NCI-H1694 (cell line): ENCODE data around the gene ASCC3.

Experiments used
- DNase-seq: peaks from one replicate; lab custom pipeline; 2025; lab: John Stamatoyannopoulos, UW

Gene ASCC3

GRCh38 chr6:100724696-100725095 lies 156.4 kb downstream of the ASCC3 start:
- DNase-seq = no peak

DNA sequence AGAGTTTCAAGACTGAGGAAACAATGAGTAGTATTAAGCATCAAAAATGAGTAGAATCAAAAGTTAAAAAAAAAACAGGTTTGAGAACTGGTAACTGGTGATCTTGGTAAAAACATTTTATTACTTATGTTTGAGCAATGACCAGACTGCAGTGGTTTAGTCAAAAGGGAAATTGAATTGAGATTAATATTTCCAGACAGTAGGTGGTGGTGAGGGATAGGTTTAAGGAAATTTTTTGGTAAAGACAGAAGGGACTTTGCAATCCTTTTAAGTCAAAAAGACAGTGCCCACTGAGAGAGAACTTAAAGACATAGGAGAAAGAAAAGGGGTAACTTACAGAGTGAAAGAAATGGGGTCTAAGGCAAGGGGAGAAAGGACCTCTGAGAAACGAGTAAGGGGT lies 156.9 kb downstream of the ASCC3 start:
- no peak for DNase-seq

GRCh38 chr6:100721256-100721655 lies 159.9 kb downstream of the ASCC3 start:
- DNase-seq = no peak

DNA sequence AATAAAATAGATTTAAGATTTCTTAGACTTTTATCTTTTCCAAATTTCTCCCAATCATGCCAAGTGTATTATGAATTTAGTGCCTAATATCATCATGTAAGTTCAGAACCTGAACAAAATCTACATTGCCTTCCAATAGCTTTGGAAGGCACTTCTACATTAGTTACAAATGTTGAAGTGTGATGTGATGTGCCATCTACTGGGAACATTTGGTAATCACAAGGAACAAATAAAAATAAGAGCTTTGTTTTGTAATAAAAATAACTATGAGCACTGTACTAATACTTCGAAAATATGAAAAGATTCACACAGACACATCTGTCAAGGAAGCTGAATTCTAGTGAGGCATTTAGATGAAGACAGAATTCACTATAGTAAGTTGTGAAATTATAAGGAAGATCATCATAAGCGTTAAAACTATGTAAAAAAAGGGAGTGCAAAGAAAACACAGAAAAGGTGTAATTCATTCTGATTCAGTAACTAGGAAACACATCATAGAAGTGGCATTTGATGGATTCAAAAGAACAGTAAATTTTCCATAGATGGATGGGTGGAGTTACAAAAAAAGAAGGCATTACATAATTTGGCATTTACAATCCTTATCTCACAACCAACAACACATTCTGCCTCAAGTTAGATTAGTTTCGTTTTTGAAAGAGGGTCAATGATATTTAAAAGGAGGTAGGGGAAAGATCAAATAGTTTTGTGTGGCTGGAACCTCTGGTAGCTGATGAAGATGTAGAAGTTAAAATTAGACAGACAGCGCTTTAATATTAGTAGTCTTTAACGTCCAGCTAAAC lies 161.0 kb downstream of the ASCC3 start:
- peak; percentile 3 for DNase-seq

GRCh38 chr6:100712997-100713396 lies 168.1 kb downstream of the ASCC3 start:
- no peak for DNase-seq

DNA sequence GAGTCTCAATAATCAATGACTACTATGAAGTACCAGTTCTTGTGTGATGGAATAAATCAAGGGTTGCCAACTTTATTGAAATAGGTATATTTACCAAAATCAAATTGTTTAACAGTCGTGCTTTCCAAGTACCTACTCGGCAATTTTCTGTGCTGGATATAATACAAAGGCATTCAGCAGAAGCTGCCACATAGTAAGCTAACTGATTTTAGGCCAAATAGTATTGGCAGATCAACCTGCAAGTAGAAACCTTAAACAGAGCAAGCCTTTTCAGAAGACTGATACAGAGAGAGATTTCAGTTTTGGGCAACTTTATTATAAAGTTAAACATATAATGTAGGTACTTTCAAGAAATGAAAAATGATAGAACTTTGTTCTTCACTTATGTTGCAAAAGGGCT lies 174.6 kb downstream of the ASCC3 start:
- DNase-seq = no peak

DNA sequence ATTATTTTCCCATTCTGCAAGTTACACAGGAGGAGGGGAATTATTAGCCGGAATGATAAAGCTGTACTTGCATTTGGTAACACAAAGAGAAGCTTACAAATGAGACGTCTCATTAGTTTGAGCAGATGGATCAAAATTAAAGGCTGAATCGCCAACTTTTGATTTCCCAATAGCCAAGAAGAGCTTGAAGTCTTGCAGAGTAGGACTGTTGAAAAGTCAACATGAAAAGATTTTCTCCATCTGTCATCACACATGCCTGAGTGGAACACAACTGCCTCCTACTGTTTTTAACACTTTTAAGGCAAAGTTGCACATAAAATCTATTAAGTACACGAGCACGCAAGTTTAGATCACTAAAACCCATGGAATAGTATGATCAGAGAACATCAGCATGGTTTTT lies 176.2 kb downstream of the ASCC3 start:
- DNase-seq = peak; percentile 4

DNA sequence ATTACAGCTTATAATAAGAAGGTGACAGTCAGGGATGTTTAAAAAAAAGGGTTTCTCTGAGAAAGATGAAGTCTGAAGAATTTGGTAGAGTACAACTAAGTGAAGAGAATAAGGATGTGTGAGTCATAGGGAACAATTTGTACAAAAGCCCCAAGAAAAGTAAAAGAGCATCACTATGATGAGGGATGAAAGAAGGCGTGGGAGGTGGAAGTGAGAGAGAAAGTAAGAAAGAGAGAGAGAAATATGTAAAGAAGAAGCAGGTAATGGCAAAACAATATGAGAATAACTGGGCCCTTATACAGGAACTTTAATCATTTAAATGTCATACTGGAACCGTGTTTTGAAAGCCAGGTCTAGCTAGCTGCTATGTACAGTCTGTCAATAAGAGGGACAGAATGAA lies 179.4 kb downstream of the ASCC3 start:
- no peak for DNase-seq

DNA sequence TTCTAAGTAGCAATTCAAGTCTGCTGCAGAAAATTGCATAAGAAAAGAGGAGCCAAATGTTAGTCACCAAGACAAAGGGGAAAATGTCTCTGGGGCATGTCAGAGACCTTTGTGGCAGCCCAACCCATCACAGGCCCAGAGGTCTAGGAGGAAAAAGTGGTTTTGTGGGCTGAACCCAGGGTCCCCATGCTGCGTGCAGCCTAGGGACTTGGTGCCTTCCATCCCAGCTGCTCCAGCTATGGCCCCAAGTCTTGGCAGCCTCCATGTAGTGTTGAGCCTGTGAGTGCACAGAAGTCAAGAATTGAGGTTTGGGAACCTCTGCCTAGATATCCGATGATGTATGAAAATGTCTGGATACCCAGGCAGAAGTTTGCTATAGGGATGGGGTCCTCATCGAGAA lies 181.1 kb downstream of the ASCC3 start:
- no peak for DNase-seq

DNA sequence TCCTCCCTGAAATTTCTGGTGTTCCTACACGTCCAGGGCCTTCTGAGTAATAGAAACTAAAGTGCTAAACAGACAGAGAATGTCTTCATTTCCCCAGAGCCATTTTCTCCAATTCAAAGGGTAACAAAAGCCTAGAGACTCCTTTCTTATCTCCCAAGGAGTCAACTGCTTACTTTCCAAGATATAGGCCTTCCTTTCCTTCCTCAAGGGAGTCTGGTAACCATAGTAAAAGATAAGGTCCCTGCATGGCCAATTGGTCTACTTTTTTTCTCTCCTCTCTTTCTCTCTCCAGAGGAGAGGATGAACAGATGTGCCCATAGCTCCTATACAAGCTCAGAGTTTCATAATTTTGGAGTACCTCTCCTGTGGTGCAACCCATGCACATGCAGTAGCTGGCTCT lies 185.7 kb downstream of the ASCC3 start:
- no peak for DNase-seq

DNA sequence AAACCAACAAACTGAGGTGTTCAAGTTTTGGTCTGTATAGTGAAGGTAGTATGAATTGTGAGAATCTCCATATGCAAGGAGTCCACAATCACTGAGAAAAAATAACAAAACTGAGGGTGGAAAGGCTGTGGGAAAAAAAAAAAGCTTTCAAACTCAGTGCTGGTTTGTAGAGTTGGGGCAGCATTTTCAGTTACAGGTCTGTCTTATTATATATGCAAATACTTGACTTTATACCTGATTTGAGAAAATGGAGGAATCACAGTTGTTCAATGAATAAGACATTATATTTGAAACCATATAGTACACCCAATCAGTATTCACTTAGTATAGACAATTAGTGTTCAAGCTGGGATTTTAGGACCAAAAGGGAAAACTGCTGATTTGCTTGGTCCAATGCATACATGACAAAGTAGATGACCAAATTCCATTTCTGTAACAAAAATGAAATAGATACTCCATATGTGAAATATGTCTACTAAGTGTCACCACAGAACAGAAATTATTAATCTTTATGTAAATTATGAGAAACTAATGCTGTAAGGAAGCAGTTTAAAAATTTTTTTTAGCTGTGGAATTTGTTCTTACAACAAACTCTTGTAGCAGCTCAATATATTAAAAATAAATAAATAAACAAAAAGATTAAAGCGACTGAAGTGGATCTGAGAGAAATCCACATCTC lies 187.7 kb downstream of the ASCC3 start:
- no peak for DNase-seq

GRCh38 chr6:100691972-100692371 lies 189.2 kb downstream of the ASCC3 start:
- no peak for DNase-seq

GRCh38 chr6:100686216-100686615 lies 194.9 kb downstream of the ASCC3 start:
- no peak for DNase-seq

- DNase-seq = no peak
Observed at GRCh38 chr6:100685747-100686146, 195.4 kb downstream of the ASCC3 start.

DNA sequence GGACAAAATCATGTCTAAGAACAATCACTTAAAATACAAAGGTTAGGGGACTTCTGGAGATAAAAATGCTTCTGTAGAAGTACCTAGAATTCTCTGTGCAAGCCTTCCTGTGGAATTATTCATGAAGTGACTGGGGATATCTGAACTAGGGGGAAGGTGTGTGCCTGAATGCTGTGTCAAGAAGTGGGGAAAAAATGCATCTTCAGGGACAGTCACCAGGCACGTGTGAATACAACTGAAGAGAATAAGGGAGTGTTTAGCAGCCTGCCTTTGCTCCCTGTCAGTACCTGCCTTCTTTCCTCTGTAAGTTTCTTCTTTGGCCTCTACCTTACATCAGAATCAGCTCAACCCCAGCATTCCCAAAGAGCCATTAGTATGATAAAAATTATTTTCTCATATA lies 201.0 kb downstream of the ASCC3 start:
- DNase-seq = no peak

GRCh38 chr6:100678027-100678426 lies 203.1 kb downstream of the ASCC3 start:
- no peak for DNase-seq

- no peak for DNase-seq
Observed at GRCh38 chr6:100677240-100677639, 203.9 kb downstream of the ASCC3 start.

GRCh38 chr6:100673641-100674040 lies 207.5 kb downstream of the ASCC3 start:
- DNase-seq = no peak

- DNase-seq = peak; percentile 33
Observed at GRCh38 chr6:100671740-100672139, 209.4 kb downstream of the ASCC3 start.

DNA sequence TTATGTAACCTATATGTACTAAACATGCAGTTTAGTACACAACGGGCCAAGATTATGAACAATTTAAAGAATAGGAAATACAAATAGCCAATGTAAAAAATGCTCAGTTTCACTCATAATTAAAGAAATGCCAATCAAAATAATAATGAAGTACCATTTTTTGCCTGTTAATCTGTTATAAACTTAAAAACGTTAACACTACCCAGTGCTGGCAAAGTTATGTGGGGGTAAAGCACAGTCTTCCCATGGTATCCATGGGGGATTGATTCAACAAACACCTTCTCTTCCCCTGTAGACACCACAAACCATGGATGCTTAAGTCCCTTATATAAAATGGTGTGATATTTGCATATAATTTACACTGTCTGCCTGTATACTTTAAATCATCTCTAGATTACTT lies 211.1 kb downstream of the ASCC3 start:
- DNase-seq = no peak

DNA sequence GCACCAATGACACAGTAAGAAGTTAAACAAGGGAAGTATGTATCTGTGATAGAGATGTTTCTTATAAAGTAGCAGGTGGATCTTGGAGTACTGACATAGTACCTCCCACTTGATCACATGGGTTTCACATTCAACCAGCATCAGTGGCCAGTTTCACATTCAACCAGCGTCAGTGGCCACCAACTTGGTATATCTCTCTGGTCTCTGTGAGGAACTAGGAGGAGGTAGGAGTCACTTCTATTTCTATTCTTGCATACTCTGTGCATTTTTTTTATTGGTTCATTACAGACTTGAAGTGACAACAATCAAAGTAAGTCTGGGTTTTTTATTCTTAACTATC lies 216.1 kb downstream of the ASCC3 start:
- DNase-seq = no peak

DNA sequence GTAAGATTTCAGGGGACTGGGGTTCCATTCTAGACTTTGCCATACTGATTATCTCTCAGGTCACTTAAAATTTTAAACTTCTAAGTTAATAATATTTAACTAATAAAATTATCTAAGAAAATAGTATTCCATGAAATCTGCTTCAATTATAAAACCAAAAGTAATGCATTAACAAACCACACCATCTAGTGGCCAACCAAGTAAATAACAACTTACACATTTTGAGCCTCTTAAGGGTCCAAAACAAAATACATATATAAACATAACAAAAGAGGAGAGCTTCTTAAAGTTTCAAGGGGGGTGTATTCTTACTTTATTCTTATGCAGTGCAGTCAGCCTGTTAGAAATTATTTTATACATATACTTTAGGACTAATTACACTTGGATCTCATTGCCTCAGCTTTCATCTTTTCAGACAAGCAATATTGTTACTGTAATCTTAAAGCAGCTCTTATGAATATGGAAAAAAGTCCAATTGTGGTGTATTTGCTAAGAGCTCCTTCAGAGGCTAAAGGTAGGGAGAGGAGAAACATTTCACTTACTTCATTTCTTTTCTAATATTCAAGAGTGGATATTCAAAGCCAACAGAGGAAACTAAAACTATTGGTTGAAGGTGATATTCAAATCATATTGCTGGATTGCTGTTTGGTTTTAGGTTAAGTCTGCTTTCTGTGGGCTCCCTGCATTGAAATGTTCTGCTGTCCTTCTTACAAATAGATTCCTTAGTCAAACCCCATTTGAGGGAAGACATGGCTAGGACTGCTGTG lies 216.7 kb downstream of the ASCC3 start:
- peak; percentile 24 for DNase-seq

- no peak for DNase-seq
Observed at GRCh38 chr6:100663219-100663863, 217.8 kb downstream of the ASCC3 start.
